Activated T-cell treated with anti-CD3 and anti-CD28 coated beads for 1 hour (primary cell): ENCODE measurements around the gene MAP1A.
"Not testable (repeated sequence)": the region's sequence is repeated elsewhere in the genome, so short reads cannot be mapped to it uniquely, and the experiment has no call there.

Source experiments
- DNase-seq: peaks from one replicate; pipeline ENCODE4 v3.0.0-alpha.2; 2020; ENCODE audit warnings: low read depth

The MAP1A gene

DNA sequence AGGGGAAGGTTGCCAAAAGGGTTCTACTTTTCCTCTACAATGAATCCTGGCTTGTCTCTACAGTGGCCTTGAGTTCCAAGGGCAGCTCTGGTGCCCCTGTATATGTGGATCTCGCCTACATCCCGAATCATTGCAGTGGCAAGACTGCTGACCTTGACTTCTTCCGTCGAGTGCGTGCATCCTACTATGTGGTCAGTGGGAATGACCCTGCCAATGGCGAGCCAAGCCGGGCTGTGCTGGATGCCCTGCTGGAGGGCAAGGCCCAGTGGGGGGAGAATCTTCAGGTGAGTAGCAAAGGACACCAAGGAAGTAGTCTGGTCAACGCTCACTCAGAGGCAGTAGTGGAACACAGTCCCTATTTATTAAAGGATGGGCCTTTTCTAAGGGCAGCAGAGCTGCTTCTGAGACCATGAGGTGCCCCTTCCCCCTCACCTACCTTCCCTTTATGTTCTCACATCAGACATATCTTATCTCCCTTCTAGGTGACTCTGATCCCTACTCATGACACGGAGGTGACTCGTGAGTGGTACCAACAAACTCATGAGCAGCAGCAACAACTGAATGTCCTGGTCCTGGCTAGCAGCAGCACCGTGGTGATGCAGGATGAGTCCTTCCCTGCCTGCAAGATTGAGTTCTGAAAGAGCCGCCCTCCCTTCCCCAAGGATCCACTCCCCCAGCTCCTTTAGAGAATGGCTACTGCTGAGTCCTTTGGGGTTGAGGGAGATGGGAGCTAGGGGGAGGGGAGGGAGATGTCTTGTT is 12.4 kb downstream of the MAP1A start:
- DNase-seq = no peak

DNA sequence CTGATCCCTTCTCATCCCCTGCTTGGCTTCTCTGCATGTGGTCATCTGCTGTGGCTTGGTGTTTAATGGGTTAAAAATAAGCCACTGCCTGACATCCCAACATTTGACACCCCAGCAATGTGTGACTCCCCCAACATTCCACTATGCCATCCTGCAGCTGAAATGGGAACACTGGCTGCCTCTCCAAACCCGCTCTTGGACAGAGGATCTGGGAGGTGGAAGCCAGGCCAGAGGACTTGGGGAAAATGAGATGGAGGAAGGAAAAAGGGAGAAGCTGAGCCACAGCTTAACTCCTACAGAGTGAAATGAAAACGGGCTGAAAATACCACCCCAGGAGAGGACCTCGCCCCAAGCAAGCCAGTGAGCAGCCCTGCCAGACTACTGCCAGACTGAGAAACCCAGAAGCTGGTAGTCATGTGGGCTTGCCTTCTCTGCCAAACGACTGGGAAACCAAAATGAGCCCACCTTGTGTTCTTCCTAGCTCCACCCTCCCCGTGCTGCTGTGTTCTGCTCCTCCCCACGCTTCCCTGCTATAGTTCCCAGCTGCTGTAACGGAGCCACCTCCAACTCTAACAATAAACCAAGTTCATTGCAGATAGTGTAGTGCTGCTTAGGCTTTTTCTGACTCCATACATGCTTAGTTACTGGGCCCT is 13.7 kb downstream of the MAP1A start:
- no peak for DNase-seq

DNA sequence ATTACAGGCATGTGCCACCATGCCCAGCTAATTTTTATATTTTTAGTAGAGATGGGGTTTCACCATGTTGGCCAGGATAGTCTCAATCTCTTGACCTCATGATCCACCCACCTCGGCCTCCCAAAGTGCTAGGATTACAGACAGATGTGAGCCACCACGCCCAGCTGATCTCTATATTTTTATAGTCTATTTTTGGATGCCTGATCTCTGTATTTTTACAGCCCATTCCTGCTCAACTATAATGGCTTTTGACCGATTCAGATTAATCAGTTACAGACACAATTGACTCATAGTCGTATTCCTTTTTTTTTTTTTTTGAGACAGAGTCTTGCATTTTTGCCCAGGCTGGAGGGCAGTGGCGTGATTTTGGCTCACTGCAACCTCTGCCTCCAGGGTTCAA is 15.4 kb downstream of the MAP1A start:
- not testable (repeated sequence) for DNase-seq

DNA sequence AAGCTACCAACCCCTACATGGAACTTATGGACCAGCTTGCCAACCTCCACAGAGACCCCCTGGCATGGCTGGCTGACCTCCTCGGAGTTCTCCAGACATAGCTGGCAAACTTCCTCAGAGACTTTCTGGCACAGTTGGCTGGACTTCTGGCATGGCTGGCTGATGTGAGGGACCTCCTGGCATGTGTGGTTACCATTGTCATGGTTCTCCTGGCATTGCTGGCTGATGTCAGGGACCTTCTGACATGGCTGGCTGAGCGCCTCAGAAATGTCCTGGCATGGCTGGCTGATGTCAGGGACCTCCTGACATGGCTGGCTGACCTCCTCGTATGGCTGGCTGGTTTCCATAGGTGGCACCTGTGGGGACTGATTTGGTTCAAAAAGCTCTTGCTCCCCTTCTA is 17.5 kb downstream of the MAP1A start:
- DNase-seq = no peak

- no peak for DNase-seq
Observed at GRCh38 chr15:43538091-43538490, 20.7 kb downstream of the MAP1A start.

DNA sequence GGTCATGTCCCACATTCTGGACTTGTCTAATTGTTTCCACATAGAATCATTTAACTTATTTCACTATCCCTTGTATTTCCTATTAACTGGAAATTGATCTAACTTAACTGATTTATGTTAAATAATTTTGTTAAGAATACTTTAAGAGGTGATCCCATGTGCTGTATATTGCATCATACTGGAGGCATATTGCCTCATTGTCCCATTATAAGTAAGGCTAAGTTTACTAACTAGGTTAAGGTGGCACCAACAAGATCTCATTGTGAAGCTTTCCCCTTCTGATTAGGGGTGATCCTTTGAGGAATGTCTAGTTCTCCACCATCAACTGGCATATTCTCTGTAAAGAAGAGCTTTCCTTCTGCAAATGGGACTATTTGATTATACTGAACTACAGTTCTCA is 24.4 kb downstream of the MAP1A start:
- no peak for DNase-seq

DNA sequence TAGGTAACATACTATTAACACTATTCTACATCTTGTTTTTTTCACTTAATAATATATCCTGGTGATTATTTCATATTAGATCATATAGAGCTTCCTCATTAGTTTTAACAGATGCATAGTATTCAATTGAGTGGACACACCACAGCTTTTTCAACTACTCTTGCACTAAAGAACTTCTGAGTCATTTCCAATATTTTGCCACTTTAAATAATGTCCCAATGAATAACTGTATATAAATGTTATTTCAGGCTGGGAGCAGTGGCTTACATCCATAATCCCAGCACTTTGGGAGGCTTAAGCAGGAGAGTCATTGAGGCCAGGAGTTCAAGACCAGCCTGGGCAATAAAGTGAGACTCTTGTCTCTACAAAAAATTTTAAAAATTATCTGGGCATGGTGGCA is 26.9 kb downstream of the MAP1A start:
- DNase-seq = no peak

DNA sequence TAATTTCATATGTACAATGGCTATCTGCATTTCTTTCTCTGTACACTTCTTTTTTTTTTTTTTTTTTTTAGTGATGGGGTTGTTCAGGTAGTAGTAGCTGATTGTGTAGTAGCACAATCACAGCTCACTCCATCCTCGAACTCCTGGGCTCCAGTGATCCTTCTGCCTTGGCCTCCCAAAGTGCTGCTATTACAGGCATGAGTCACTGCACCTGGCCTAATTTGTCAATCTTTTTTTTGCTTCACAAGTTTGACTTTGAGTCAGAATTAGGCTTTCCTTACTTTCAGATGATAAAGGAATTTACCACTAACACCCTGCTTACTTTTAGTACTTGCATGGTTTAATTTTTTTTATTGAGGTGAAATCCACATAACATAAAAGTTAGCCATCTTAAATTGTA is 28.0 kb downstream of the MAP1A start:
- DNase-seq = no peak

DNA sequence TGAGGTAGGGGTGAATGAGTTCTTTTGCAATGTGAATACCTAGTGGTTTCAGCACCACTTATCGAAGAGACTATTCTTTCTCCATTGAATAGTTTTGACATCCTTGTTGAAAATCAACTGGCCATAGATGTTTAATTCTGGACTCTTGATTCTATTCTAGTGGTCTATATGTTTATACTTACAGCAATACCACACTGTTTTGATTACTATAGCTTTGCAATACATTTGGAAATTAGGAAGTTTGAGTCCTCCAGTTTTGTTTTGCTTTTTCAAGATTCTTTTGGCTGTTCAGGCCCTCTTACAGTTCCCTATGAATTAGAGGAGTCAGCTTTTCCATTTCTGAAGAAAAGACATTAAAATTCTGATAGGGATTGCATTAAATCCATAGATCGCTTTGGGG is 30.1 kb downstream of the MAP1A start:
- no peak for DNase-seq

- no peak for DNase-seq
Observed at GRCh38 chr15:43550527-43551363, 33.3 kb downstream of the MAP1A start.

- DNase-seq = no peak
Observed at GRCh38 chr15:43552256-43552655, 34.8 kb downstream of the MAP1A start.

GRCh38 chr15:43552986-43553385 is 35.6 kb downstream of the MAP1A start:
- DNase-seq = no peak

- DNase-seq = not testable (repeated sequence)
Observed at GRCh38 chr15:43562753-43563152, 45.3 kb downstream of the MAP1A start.

GRCh38 chr15:43563793-43564192 is 46.4 kb downstream of the MAP1A start:
- not testable (repeated sequence) for DNase-seq

GRCh38 chr15:43566615-43567014 is 49.2 kb downstream of the MAP1A start:
- DNase-seq = not testable (repeated sequence)

DNA sequence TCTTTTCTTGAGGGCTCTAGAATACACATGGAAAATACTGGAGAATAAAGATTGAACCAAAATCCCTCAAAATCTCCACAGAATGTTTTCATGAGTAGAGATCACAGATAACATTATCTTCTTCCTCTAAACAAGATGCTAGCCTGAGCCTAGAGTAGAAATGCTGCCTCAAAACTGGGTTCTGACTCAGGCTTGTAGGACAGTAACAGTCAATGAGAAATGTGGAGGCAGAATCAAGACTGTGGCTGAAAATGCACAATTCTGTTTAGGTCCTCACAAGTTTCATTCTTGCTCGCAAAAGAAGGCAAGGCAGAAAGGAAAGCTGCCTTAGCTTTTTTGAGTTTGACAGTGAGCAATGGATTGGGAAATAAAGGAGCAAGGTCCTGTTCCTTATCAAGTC is 57.2 kb downstream of the MAP1A start:
- DNase-seq = not testable (repeated sequence)
